Left lung (tissue), 10 donors: ENCODE data around the gene MPRIP. TPM values are rescaled to one million over a fixed set of nuclear protein-coding genes. Genes with fewer than 3 reads are reported as not detected.
A peak's percentile ranks its signal among the peaks of the same experiment; 100 is the strongest.

ENCODE experiments used
- ATAC-seq: fragments of 200-7000 bp; cut with Tn5 transposase; one replicate; pipeline ENCODE4 v1.9.1; 2020; ENCODE audit warnings: moderate library complexity
- DNase-seq, 4 donors: peaks; one replicate each; pipeline ENCODE4 v3.0.0-alpha.2; 2013 to 2020
- H3K27ac ChIP-seq, 2 donors: fragments of 200-600 bp; sonication (generic) in 1 of 2; one replicate each; pipeline versions ENCODE4 v1.5.0 to v1.8.0; 2020 to 2021
- H3K27me3 ChIP-seq, 2 donors: fragments of 200-600 bp; sonication (generic) in 1 of 2; one replicate each; pipeline versions ENCODE4 v1.5.0 to v1.8.0; 2020 to 2021
- H3K36me3 ChIP-seq, 2 donors: fragments of 200-600 bp; sonication (generic) in 1 of 2; one replicate each; pipeline versions ENCODE4 v1.5.0 to v1.8.0; 2020 to 2021
- H3K4me1 ChIP-seq, 2 donors: fragments of 200-600 bp; one replicate each; pipeline ENCODE4 v1.8.0; 2021
- H3K4me3 ChIP-seq, 2 donors: fragments of 200-600 bp; sonication (generic) in 1 of 2; one replicate each; pipeline versions ENCODE4 v1.5.0 to v1.8.0; 2020 to 2021; ENCODE audit warnings: mild to moderate bottlenecking in 1 of 2
- H3K9me3 ChIP-seq, 2 donors: fragments of 200-600 bp; sonication (generic) in 1 of 2; one replicate each; pipeline versions ENCODE4 v1.5.0 to v1.8.0; 2020 to 2021
- intact Hi-C, 2 donors: fragments of 100-400 bp; cut with DNase I; formaldehyde crosslinking; loops; one replicate each; pipeline versions ENCODE4 v1.11.2 to v1.14.2; 2022
- polyA plus RNA-seq, 6 donors: library from polyadenylated mRNA; unstranded; fragments of 120-200 nt; gene quantifications; one replicate each; pipeline ENCODE4 v1.2.1, GENCODE V29; 2013; ENCODE audit not compliant: insufficient read length in 6 of 6
- total RNA-seq, 2 donors: library from RNA; stranded (reverse); fragmentation: NEBNext Ultra II Directional; extraction: Animal tissue kit (Norgen Biotek cat#: 25700); gene quantifications; one replicate each; pipeline ENCODE4 v1.2.1, GENCODE V29; 2021
- TF ChIP-seq, protein P1 (sequence below), 2 donors: fragments of 200-600 bp; sonication (generic) in 1 of 2; IDR thresholded peaks; one replicate each; pipeline versions ENCODE4 v1.5.0 to v1.8.0; 2021; ENCODE audit warnings: antibody characterized with exemption in 2 of 2
- donor health status: DM: no; HTN: yes; CAD: no.
- donor health status: DM: no; HTN: no; CAD: no.

MPRIP gene
- total and polyA plus RNA-seq, 8 donors, result 221 to 338 (median 257) TPM

DNA sequence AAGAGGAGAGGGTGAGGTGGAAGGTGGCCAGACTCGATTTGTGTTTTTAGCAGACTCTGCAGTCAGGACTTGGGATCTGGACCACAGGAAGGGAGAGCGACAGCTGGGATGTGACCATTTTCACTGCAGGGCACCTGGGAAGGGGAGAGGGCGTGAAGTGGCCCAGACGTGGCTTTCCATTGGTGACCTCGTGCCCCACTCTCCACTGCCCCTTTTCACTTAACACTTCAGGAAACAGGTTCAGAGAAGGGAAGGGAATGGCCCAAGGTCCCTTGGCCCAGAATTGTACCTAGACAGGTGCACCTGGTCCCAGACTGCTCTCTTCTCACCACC lies 22.9 kb upstream of the MPRIP start:
- H3K4me1 ChIP-seq, result peaks cover 13 to 22% of the 10 kb centered on the region in 2 donors
- ATAC-seq (no peak), DNase-seq (no peak)
- no peaks in the 10 kb centered on the region for H3K9me3 ChIP-seq
- H3K27ac ChIP-seq, result no peak overlapping the region
- intact Hi-C loops, result no loop called here
- TF ChIP-seq, protein P1, sequence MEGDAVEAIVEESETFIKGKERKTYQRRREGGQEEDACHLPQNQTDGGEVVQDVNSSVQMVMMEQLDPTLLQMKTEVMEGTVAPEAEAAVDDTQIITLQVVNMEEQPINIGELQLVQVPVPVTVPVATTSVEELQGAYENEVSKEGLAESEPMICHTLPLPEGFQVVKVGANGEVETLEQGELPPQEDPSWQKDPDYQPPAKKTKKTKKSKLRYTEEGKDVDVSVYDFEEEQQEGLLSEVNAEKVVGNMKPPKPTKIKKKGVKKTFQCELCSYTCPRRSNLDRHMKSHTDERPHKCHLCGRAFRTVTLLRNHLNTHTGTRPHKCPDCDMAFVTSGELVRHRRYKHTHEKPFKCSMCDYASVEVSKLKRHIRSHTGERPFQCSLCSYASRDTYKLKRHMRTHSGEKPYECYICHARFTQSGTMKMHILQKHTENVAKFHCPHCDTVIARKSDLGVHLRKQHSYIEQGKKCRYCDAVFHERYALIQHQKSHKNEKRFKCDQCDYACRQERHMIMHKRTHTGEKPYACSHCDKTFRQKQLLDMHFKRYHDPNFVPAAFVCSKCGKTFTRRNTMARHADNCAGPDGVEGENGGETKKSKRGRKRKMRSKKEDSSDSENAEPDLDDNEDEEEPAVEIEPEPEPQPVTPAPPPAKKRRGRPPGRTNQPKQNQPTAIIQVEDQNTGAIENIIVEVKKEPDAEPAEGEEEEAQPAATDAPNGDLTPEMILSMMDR (IDR thresholded peaks at IDR 0.05), result no peak
- no peaks in the 10 kb centered on the region for H3K27me3 ChIP-seq
- H3K4me3 ChIP-seq, result no peak overlapping the region
- no peaks in the 10 kb centered on the region for H3K36me3 ChIP-seq

DNA sequence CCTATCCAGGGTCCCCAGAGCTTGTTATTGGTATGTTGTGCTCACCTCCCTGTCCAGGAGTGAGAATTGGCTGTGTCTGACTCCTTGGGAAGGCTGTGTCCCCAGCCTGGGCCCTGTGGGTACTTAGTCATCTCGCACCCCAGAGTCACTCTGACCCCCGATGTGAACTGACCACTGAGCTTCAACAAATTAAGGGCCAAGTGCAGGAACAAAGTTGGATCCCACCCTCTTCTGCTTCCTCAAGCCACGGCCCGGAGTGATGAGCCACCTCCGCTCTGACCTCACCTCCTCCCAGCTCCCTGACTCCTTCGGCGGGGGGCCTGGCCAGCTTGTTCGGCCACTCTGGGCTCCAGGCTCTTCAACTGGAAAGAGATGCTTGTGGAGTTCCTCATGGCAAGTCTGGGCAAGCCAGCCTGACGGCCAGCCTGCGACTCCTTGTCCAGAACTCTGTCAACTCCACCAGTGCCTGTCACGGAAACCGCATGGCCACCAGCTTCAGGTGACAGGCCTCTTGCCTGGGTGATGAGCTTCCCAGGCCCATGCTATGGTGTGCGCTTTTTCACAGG lies 22.3 kb upstream of the MPRIP start:
- Histone ChIP-seq H3K27ac (no peak overlapping the region), H3K27me3 (no peaks in the 10 kb centered on the region), H3K4me3 (no peak overlapping the region), H3K9me3 (no peaks in the 10 kb centered on the region), H3K4me1 (peaks cover 13 to 22% of the 10 kb centered on the region in 2 donors), H3K36me3 (no peaks in the 10 kb centered on the region)
- TF ChIP-seq, protein P1 (IDR thresholded peaks at IDR 0.05), result no peak
- ATAC-seq (no peak), DNase-seq (peak in 1 of 4 donors; percentile 70)
- intact Hi-C loops, result no loop called here

DNA sequence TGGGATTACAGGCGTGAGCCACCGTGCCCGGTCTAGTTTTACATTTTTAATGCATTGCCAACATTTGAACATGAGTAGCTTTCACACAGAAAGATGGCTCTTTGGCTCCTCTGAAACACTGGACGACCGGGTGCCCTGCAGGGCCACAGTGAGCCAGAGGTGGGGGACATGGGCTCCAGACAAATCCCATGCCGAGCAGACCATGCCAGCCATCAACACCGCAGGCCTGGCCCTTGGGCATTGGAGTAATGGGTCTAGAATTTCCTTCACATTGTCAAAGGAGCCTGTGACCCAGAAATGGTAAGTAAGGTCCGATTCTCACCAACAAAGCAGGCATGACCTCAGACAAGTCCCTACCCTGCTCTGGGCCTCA lies 21.4 kb upstream of the MPRIP start:
- no peak for ATAC-seq

DNA sequence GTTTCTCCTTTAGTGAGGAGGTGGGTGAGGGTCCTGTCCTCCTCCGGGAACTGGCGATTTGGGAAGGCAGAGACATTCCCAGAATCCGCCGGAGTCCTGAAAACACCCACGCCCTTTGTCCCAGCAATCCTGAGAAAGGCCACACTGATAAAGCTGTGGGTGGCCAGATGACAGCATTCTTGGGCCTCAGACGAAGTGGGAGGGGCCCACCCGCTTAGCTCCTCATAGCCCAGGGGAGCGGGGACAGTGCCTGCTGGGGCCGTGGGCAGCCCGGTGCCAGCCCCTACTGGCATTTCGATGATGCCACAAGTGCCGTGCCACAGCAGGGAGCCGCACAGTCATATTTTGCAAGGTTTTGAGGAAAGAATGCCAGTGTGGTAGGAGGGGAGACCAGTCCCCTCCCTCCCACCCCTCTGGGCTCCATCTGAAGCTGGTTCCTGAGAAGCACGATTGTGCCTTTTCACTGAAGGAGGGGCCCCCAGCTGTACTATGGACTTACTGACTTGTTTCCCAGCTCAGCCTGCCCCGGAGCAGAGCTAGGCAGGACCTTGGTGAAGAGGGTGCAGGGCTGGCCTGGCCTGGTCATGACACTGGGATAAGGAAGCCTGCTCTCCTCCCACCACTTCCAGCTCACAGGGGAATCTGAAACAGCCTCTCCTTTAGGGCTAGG lies 20.9 kb upstream of the MPRIP start:
- Histone ChIP-seq H3K27me3 (no peaks in the 10 kb centered on the region), H3K4me1 (peaks cover 13 to 22% of the 10 kb centered on the region in 2 donors), H3K36me3 (no peaks in the 10 kb centered on the region), H3K9me3 (no peaks in the 10 kb centered on the region), H3K4me3 (no peak overlapping the region), H3K27ac (peak overlapping the region; percentile 19 to 45)
- TF ChIP-seq, protein P1 (IDR thresholded peaks at IDR 0.05), result no peak
- ATAC-seq (peak; percentile 75), DNase-seq (peak in 3 of 4 donors; percentile 32 to 77 (median 56))
- intact Hi-C loops, result no loop called here

More for the DNA sequence above, 21.4 kb upstream of the MPRIP start:
- peaks cover 13 to 22% of the 10 kb centered on the region in 2 donors for H3K4me1 ChIP-seq
- no peaks in the 10 kb centered on the region for H3K27me3 ChIP-seq
- no peaks in the 10 kb centered on the region for H3K9me3 ChIP-seq
- H3K4me3 ChIP-seq, result no peak overlapping the region
- peak overlapping the region; percentile 19 to 45 for H3K27ac ChIP-seq
- no peaks in the 10 kb centered on the region for H3K36me3 ChIP-seq
- DNase-seq, result peak in 1 of 4 donors; percentile 37
- TF ChIP-seq, protein P1 (IDR thresholded peaks at IDR 0.05), result no peak
- intact Hi-C loops, result no loop called here

DNA sequence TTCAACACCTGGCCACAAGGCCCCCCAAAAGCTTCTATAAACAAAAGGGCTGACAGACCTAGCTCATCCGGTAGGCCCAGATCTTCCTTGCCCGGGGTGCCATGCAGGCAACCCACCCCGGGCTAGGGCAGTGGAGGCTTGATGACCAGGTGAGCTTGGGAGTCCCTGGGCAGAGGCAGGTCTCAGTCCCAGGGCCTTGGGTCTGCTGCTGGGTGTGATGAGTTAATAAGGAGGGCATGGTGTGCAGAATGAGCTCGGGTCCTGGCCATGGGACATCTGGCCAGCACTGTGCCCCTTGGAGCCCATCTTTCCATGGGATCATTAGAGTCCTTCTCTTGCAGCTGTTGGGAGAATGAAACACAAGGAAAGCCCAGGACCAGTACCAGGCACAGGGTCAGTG lies 20.2 kb upstream of the MPRIP start:
- H3K36me3 ChIP-seq, result no peaks in the 10 kb centered on the region
- no peaks in the 10 kb centered on the region for H3K27me3 ChIP-seq
- H3K4me3 ChIP-seq, result no peak overlapping the region
- intact Hi-C loops, result no loop called here
- peak overlapping the region in 1 of 2 donors; percentile 45 for H3K27ac ChIP-seq
- ATAC-seq (no peak), DNase-seq (peak in 2 of 4 donors; percentile 10 to 37)
- H3K9me3 ChIP-seq, result no peaks in the 10 kb centered on the region
- TF ChIP-seq, protein P1 (IDR thresholded peaks at IDR 0.05), result no peak
- peaks cover 13 to 17% of the 10 kb centered on the region in 2 donors for H3K4me1 ChIP-seq
